HG02642 (cell line): ENCODE measurements around the gene GNA15.

ENCODE experiments used
- ATAC-seq: cut with Tn5 transposase; IDR thresholded peaks from one replicate; pipeline ENCODE4 v1.9.1; 2021; ENCODE audit warnings: mild to moderate bottlenecking; ENCODE audit not compliant: unreplicated experiment, poor library complexity

Gene GNA15

GRCh38 chr19:3105641-3106508 is 30.0 kb upstream of the GNA15 start:
- no peak for ATAC-seq

GRCh38 chr19:3106509-3107141 is 29.2 kb upstream of the GNA15 start:
- ATAC-seq: no peak

- ATAC-seq: no peak
Observed at GRCh38 chr19:3107658-3108057, 28.2 kb upstream of the GNA15 start.

- no peak for ATAC-seq
Observed at GRCh38 chr19:3108775-3109174, 27.1 kb upstream of the GNA15 start.

GRCh38 chr19:3109491-3109890 is 26.3 kb upstream of the GNA15 start:
- ATAC-seq: no peak

- no peak for ATAC-seq
Observed at GRCh38 chr19:3110126-3110825, 25.6 kb upstream of the GNA15 start.

GRCh38 chr19:3111586-3112247 is 24.1 kb upstream of the GNA15 start:
- no peak for ATAC-seq

GRCh38 chr19:3112375-3113099 is 23.3 kb upstream of the GNA15 start:
- ATAC-seq: no peak

GRCh38 chr19:3113100-3114017 is 22.5 kb upstream of the GNA15 start:
- ATAC-seq: no peak

GRCh38 chr19:3114018-3114726 is 21.7 kb upstream of the GNA15 start:
- no peak for ATAC-seq

GRCh38 chr19:3114811-3115210 is 21.0 kb upstream of the GNA15 start:
- ATAC-seq: no peak

GRCh38 chr19:3115411-3115810 is 20.4 kb upstream of the GNA15 start:
- no peak for ATAC-seq

GRCh38 chr19:3115916-3116602 is 19.8 kb upstream of the GNA15 start:
- no peak for ATAC-seq

GRCh38 chr19:3116621-3117020 is 19.2 kb upstream of the GNA15 start:
- ATAC-seq: no peak

- no peak for ATAC-seq
Observed at GRCh38 chr19:3117716-3118115, 18.1 kb upstream of the GNA15 start.

GRCh38 chr19:3118232-3119070 is 17.4 kb upstream of the GNA15 start:
- no peak for ATAC-seq

GRCh38 chr19:3119071-3119595 is 16.7 kb upstream of the GNA15 start:
- no peak for ATAC-seq
